GM18502 (cell line): Measurements from ENCODE around the gene SNX20.
A peak's percentile ranks its signal among the peaks of the same experiment; 100 is the strongest.

Source experiments
- ATAC-seq: cut with Tn5 transposase; IDR thresholded peaks from one replicate; pipeline ENCODE4 v1.9.1; 2021; ENCODE audit warnings: mild to moderate bottlenecking; ENCODE audit not compliant: unreplicated experiment, poor library complexity

The SNX20 gene

GRCh38 chr16:50706250-50706649 lies 25.1 kb upstream of the SNX20 start:
- ATAC-seq, result no peak

DNA sequence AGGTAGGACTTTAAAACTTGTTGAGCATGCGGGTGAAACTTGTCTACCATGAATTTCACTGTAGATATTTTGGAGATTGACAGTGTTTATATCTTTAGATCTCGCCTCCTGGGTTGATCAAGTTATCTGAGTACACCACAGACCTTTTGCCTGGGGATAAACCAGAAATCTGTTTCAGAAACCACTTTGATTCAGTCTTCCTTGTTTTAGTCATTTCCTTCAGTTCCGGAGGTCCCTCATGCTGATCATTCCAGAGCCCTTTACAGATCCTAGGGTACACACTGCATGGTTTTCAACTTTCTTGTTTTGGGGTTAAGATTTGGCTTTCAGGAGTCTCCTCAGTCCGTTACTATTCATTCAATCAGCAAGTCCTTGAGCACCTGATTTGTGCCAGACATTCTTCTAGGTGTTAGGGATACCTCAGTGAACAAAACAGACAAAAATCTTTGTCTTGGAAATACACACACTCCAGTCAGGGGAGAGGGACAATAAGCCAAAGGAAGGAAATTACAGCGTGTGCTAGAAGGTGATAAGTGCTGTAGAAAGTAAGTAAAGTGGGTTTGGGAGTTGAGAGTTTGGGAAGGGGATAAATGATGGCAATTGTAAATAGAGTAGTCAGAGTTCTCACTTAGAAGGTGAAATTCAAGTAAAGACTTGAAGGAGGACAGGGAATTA lies 24.5 kb upstream of the SNX20 start:
- ATAC-seq, result no peak

GRCh38 chr16:50704245-50704644 lies 23.1 kb upstream of the SNX20 start:
- ATAC-seq, result no peak

GRCh38 chr16:50702725-50703124 lies 21.6 kb upstream of the SNX20 start:
- ATAC-seq, result no peak

- no peak for ATAC-seq
Observed at GRCh38 chr16:50699326-50700159, 18.4 kb upstream of the SNX20 start.

GRCh38 chr16:50697881-50698767 lies 17.0 kb upstream of the SNX20 start:
- peak; percentile 43 for ATAC-seq

GRCh38 chr16:50697421-50697715 lies 16.3 kb upstream of the SNX20 start:
- no peak for ATAC-seq

DNA sequence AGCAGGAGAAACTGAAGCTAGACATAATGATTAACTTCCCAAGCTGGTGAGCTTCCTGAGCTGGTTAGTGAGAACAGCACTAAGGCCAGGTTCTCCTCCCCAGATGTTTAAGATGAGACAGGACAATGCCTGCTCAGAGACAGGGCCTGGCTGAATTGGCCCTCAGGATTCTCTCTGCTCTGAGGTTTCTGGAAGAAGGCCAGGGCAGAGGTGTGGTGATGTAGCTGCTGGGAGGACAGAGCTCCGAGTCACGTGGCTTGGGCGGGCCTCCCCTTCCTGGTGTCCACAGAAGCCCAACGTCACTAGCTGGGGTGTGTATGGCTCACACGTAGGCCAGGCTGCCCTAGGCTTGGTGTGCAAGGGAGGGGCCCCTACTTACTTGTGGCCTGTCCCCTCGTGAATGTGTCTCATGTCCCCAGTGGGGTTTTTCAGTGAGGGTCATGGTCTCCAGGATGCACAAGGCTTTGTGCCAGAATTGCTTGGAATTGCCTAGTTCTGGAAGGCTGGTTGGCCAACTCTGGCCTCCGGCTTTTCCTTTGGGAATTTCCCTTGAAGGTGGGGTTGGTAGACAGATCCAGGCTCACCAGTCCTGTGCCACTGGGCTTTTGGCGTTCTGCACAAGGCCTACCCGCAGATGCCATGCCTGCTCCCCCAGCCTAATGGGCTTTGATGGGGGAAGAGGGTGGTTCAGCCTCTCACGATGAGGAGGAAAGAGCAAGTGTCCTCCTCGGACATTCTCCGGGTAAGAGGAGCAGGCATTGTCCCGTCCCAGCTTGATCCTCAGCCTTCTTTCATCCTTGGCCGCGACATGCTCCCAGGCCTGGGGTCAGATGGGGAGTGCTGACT lies 15.7 kb upstream of the SNX20 start:
- peak; percentile 51 for ATAC-seq

DNA sequence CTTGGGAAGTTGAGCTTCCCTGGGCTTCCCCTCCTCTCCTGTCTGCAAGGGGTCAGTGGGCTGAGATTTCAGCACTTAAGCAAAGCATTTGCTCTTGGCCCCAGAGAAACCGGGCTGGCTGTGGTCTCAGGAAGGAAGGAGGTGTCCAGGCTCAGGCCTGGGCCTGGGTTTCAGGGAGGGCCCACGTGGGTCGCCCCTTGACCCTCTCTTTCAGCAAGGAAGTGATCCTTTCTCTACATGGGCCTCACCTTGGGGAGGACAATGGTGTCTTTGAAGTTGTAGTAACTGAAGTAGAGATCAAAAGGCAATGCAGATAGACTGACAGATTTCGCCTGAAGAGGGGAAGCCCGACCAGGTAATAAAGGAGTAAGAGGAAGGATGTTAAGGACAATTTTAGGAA lies 15.0 kb upstream of the SNX20 start:
- no peak for ATAC-seq

GRCh38 chr16:50695017-50696000 lies 14.2 kb upstream of the SNX20 start:
- no peak for ATAC-seq

DNA sequence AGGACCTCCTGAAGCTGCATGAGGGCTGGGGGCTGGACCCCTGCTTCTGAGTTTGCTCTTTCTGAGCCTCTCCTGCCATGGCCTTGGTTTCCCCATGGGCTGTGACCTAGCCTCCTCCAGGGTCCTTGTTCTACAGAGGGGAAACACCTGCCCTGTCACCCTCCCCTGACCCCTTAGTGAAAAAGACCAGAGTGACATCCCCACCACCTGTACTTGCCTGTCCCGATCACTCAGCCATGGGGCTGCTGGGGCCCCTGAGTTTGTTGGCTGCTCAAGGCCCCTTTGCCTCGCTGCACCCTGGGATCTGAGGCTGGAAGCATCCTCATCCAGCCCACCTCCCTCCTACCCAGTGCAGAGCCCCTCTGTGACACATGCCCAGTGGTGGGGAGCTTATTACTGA lies 13.1 kb upstream of the SNX20 start:
- ATAC-seq, result no peak

- no peak for ATAC-seq
Observed at GRCh38 chr16:50692999-50693781, 12.1 kb upstream of the SNX20 start, which contains the start of gene NOD2. NOD2 (plus strand) TSS chr16:50693606; CDS start chr16:50699496, 5,890 bp downstream.

- ATAC-seq, result no peak
Observed at GRCh38 chr16:50692644-50692998, 11.5 kb upstream of the SNX20 start.

DNA sequence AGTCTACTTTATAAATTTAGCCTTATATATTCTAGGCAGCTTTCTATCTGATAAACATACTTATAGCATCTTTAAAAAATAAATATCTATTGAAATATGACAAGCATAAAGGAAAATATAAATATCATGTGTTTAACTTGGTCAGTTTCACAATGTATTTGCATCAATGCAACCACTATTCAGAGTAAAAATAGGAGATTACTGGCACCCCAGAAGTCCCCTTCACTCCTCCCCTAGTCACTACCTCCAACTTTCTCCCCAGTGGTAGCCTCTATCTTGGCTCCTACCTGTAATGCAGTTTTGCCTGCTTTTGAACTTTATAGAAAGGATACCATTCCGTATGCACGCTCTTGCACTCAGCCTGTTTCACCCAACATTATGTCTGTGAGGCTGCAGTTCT lies 9.1 kb upstream of the SNX20 start:
- ATAC-seq, result no peak

- ATAC-seq, result no peak
Observed at GRCh38 chr16:50688867-50689266, 7.8 kb upstream of the SNX20 start.

- ATAC-seq, result no peak
Observed at GRCh38 chr16:50688083-50688482, 7.0 kb upstream of the SNX20 start.

DNA sequence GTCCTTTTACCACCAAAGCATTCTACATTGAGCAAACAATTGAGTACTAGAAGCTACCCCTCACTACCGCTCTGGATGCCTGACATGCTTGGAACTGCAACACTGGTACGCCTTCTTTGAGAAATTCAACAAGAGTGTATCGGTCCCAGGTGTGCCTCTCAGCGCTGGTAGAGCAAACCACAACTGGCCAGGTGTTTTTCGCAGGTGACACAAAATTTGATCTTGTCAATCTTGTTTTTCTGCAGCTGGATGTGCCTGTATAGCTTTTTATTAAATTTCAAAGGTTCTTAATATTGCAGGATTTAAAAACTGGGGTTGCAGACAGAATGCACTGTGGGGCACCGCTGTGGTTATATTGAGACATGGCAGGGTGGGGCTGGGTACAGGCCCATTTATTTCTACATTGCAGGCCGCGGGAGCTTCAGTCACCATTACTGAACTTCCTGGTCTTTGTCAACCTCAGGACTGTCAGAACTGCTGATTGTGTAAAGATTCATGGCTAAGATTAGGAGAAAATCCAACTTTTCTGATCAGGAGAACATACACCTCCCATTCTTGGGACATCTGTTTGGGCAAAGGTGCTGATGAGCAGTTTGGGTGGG lies 4.5 kb upstream of the SNX20 start:
- no peak for ATAC-seq
